NB4 (cell line): ENCODE results near the gene BHLHA9.

Experiments used
- DNase-seq: peaks from one replicate; pipeline ENCODE4 v3.0.0; 2010; ENCODE audit warnings: low read depth
- H3K4me3 ChIP-seq: one replicate; pipeline ENCODE4 v1.5.1; 2011; ENCODE audit warnings: mild to moderate bottlenecking, low read depth, low read length, moderate library complexity
- MYC ChIP-seq: IDR thresholded peaks from 2 replicates; pipeline ENCODE4 v1.6.1; 2011; ENCODE audit warnings: low read depth, low read length
- POLR2A ChIP-seq: IDR thresholded peaks from 2 replicates; pipeline ENCODE4 v1.6.1; 2011; ENCODE audit warnings: mild to moderate bottlenecking; ENCODE audit not compliant: insufficient read length; ENCODE audit errors: extremely low read depth
- TF ChIP-seq, protein P1 (sequence below): IDR thresholded peaks from 2 replicates; pipeline ENCODE4 v1.6.1; 2011; ENCODE audit warnings: low read depth, low read length
- TF ChIP-seq, protein P2 (sequence below): IDR thresholded peaks from one replicate; pipeline ENCODE4 v1.5.1; 2012; ENCODE audit warnings: low read depth, low read length

Gene BHLHA9

GRCh38 chr17:1273492-1274244 lies 3.4 kb downstream of the BHLHA9 start:
- DNase-seq = no peak
- no peak overlapping the region for H3K4me3 ChIP-seq
- TF ChIP-seq, protein P1, sequence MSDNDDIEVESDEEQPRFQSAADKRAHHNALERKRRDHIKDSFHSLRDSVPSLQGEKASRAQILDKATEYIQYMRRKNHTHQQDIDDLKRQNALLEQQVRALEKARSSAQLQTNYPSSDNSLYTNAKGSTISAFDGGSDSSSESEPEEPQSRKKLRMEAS = no peak

DNA sequence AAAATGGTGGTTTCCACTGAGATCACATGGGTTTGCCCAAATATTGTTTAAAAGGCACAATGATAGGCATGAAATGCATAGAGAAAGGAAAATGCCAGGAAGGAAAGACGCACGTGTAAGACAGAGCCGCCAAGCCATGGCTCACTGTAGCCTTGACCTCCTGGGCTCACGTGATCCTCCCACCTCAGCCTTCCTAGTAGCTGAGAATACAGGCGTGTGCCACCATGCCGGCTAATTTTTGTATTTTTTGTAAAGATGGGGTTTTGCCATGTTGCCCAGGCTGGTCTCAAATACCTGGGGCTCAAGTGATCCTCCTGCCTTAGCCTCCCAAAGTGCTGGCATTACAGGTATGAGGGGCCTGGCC lies 4.0 kb downstream of the BHLHA9 start:
- no peak for DNase-seq
- TF ChIP-seq, protein P2, sequence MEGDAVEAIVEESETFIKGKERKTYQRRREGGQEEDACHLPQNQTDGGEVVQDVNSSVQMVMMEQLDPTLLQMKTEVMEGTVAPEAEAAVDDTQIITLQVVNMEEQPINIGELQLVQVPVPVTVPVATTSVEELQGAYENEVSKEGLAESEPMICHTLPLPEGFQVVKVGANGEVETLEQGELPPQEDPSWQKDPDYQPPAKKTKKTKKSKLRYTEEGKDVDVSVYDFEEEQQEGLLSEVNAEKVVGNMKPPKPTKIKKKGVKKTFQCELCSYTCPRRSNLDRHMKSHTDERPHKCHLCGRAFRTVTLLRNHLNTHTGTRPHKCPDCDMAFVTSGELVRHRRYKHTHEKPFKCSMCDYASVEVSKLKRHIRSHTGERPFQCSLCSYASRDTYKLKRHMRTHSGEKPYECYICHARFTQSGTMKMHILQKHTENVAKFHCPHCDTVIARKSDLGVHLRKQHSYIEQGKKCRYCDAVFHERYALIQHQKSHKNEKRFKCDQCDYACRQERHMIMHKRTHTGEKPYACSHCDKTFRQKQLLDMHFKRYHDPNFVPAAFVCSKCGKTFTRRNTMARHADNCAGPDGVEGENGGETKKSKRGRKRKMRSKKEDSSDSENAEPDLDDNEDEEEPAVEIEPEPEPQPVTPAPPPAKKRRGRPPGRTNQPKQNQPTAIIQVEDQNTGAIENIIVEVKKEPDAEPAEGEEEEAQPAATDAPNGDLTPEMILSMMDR = no peak
- no peak for TF ChIP-seq MYC
- TF ChIP-seq, protein P1 = no peak
- no peak overlapping the region for H3K4me3 ChIP-seq

DNA sequence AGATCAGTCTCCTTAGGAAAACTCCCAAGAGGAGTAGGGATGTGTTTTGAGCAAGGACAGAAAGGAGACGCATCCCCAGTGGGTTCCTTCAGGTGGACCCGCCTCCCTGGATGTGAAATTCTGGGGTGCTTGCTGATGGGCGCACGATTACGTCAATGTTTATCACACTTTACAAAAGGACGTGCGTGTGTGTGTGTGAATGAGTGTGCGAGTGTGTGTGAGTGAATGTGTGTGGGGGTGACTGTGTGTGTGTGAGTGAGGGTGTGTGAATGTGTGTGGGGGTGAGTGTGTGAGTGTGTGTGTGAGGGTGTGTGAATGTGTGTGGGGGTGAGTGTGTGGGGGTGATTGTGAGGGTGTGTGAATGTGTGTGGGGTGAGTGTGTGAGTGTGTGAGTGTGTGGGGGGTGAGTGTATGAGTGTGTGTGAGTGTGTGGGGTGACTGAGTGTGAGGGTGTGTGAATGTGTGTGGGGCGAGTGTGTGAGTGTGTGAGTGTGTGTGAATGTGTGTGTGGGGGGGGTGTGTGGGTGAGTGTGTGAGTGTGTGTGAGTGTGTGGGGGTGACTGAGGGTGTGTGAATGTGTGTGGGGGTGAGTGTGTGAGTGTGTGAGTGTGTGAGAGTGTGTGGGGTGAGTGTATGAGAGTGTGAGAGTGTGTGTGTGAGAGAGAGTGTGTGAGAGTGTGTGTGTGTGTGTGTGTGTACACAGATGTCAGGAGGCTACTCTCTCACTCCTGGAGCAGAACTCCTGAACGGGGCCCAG lies 5.1 kb downstream of the BHLHA9 start:
- TF ChIP-seq, protein P2 = no peak
- TF ChIP-seq POLR2A (no peak), MYC (no peak)
- TF ChIP-seq, protein P1 = no peak
- H3K4me3 ChIP-seq = no peak overlapping the region
- DNase-seq = no peak

DNA sequence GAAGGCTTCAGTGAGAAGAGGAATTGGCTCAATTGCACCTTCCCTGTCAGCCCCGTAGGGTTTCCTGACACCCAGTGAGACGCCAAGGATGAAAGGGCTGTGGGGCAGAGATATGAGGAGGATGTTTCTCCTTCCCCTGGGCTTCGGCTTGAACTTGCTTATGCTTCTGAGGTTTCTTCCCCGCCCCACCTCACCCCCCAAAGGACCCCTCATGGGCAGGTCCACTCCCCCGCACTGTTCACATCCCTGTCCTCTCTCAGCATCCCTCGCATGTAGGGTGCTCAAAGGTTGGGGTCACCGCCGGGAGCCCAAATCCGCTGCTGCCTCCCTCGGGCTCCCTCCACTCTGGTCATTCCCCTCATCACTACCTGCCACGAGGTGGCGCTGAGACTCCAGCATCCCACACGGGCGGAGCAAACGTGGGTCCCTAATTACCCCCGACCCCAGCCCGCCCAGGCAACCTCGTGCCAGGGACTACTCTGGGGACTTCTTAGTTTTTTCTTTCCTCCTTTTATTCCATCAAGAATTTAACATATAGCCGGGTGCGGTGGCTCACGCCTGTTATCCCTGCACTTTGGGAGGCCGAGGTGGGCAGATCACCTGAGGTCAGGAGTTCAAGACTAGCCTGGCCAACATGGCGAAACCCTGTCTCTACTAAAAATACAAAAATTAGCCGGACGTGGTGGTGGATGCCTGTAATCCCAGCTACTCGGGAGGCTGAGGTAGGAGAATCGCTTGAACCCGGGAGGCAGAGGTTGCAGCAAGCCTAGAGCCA lies 5.9 kb downstream of the BHLHA9 start:
- peak; percentile 57 for DNase-seq
- H3K4me3 ChIP-seq = no peak overlapping the region
- TF ChIP-seq, protein P2 = peak; percentile 56
- TF ChIP-seq, protein P1 = no peak

- no peak overlapping the region for H3K4me3 ChIP-seq
- DNase-seq = no peak
- TF ChIP-seq POLR2A (no peak), MYC (no peak)
- TF ChIP-seq, protein P1 = no peak
- TF ChIP-seq, protein P2 = no peak
These were observed 10.4 kb downstream of the BHLHA9 start for GRCh38 chr17:1280652-1281051.
